ENCODE data around the gene IGF2.

The IGF2 gene

GRCh38 chr11:2096919-2097301, 42.3 kb downstream of the IGF2 start:
- Histone ChIP-seq H3K36me3 (ENCODE audit: insufficient read depth, low read length) (no peaks in the 10 kb centered on the region), H3K9ac (ENCODE audit: low read depth, low read length) (no peak overlapping the region), H3K4me1 (ENCODE audit: insufficient read depth, low read length) (peaks cover 22% of the 10 kb centered on the region; the same call in 1 of the 2 replicates), H3K9me3 (ENCODE audit: control insufficient read depth, insufficient read depth, low read length) (no peaks in the 10 kb centered on the region)

DNA sequence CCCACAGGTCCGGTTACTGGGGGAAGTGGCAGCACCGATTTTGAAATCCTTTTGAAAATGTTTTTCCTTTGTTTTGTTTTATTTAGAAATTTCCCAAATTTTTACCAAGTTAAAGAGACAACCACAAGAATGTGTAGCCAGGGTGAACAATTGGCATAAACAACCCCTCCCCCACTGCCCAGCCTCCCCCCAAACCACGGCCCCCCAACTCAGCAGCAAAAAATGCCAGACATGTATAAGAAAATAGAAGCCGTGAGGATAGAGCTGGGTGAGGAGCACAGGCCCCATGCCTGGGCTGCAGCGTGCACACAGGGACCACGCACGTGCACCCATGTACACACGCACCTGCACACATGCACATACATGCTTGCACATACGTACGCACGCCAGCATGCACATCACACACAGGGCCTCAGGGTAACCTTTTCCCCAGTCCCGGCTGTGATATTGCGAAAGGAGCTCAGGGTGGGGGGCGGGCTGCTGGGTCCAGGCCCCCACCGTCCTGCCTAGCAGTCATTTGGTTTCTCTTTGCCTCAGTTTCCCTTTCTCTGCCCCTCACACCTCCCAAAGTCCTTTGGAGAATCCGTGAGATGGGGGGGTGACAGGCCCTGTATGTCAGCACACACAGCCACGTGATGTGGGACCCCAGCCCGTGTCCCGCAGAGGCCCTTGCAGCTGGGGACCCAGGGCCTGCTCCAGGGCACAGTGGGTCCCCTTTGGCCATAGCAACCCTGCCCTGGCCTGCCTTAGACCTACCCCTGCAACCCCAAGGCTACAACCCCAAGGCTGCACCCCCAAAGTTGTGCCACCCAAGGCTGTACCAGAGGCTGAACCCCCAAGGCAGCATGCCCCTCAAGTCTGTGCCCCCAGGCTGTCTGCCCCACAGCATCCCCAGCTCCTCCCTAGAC, 42.9 kb downstream of the IGF2 start:
- no peaks in the 10 kb centered on the region for H3K9me3 ChIP-seq (ENCODE audit: control insufficient read depth, insufficient read depth, low read length)
- H3K36me3 ChIP-seq (ENCODE audit: insufficient read depth, low read length), result no peaks in the 10 kb centered on the region
- no peak overlapping the region for H3K9ac ChIP-seq (ENCODE audit: low read depth, low read length)
- peaks cover 22% of the 10 kb centered on the region; the same call in 1 of the 2 replicates for H3K4me1 ChIP-seq (ENCODE audit: insufficient read depth, low read length)

GRCh38 chr11:2095542-2095941, 43.6 kb downstream of the IGF2 start:
- Histone ChIP-seq H3K4me1 (ENCODE audit: insufficient read depth, low read length) (peaks cover 22% of the 10 kb centered on the region; the same call in 1 of the 2 replicates), H3K9ac (ENCODE audit: low read depth, low read length) (no peak overlapping the region), H3K36me3 (ENCODE audit: insufficient read depth, low read length) (no peaks in the 10 kb centered on the region), H3K9me3 (ENCODE audit: control insufficient read depth, insufficient read depth, low read length) (no peaks in the 10 kb centered on the region)

DNA sequence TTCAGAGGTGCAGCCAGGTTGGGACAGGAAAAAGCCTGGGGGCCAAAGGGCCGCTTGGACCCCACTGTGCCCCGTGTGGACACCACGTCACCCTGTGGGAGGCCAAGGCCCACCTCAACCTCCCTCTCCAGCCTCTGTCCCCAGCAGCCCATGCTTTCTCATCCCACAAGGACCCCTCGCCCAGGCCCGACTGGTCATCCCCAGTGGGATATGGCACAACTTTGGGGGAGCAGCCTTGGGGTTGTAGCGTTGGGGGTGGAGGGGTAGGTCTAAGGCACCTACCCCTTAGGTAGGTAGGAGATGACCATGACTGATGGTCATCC, 44.0 kb downstream of the IGF2 start:
- peaks cover 18% of the 10 kb centered on the region; the same call in 1 of the 2 replicates for H3K4me1 ChIP-seq (ENCODE audit: insufficient read depth, low read length)
- H3K9me3 ChIP-seq (ENCODE audit: control insufficient read depth, insufficient read depth, low read length), result no peaks in the 10 kb centered on the region
- no peaks in the 10 kb centered on the region for H3K36me3 ChIP-seq (ENCODE audit: insufficient read depth, low read length)
- no peak overlapping the region for H3K9ac ChIP-seq (ENCODE audit: low read depth, low read length)

DNA sequence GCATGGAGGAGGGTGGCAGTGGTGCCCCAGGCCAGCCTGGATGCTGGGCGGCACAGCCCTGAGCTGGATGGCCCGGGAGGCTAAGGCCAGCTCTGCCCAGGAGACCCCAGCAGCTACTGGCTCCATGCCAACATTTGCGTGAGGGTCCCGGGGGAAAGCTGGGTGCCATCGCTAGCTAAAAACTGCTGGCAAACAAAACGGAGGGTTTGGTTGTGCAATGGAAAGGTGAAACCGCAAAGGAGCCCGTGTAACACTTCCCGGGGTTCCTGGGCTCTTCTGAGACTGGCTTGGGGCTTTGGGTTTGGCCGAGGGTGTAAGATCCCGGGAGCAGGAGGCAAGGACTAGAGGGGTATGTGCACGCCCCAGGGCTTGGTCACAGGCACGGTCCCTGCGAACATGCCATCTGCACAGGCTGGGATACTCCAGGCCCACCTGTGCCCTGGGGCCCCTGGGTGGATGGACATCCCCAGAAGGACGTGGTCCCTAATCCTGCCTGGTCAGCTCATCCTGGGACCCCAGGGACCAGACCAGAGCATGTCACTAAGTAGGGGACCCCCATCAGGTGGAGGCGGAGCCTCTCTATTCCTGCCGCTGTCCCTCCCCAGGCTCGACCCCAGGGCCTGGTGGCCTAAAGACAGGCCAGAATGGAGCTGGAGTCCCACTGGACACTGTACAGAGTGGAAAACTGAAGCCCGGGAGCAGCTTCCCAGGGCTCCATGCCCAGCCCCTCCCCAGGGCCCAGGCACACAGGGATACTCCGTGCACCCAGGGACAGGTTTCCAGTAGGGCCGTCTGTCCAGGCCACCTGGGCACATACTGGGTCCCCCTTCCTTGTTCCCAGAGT, 44.6 kb downstream of the IGF2 start:
- H3K4me1 ChIP-seq (ENCODE audit: insufficient read depth, low read length), result peaks cover 15% of the 10 kb centered on the region; the same call in 1 of the 2 replicates
- no peaks in the 10 kb centered on the region for H3K9me3 ChIP-seq (ENCODE audit: control insufficient read depth, insufficient read depth, low read length)
- H3K36me3 ChIP-seq (ENCODE audit: insufficient read depth, low read length), result no peaks in the 10 kb centered on the region
- no peak overlapping the region for H3K9ac ChIP-seq (ENCODE audit: low read depth, low read length)

DNA sequence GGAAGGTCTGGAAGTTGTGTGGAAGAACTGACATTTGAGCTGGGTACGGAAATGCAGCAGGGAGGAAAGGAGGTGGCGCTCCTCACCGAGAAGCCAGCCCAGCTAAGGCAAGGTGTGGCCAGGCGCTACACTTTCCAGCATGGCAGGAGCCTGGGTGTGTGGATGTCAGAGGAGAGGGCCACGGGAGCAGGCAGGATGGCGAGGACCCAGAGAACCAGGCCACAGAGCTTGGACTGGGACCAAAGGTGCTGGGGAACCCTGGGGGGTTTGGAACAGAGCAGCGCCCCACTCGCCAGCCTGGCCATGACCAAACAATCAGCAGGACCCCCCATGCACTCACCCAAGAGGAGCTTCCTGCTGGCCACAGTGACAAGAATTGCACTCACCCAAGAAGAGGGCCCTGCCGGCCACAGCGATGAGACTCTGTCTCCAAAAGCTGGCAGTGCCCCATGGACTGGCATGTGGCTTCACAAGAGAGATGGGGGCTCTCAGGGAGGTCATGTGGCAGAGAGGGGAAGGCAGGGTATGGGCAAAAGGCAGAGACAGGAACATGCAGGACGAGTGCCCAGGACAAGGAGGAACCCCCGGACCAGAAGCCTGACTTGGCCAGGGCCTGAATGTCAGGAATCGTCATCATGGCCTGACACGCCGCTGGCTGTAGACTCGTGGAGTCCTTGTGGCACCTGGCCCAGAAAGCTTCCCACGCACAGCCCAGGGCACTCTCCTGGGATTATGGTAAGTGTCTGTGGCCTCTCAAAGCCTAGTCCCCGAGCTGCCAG, 45.4 kb downstream of the IGF2 start:
- Histone ChIP-seq H3K9me3 (ENCODE audit: control insufficient read depth, insufficient read depth, low read length) (no peaks in the 10 kb centered on the region), H3K4me1 (ENCODE audit: insufficient read depth, low read length) (peaks cover 13% of the 10 kb centered on the region; the same call in 1 of the 2 replicates), H3K9ac (ENCODE audit: low read depth, low read length) (no peak overlapping the region), H3K36me3 (ENCODE audit: insufficient read depth, low read length) (no peaks in the 10 kb centered on the region)

DNA sequence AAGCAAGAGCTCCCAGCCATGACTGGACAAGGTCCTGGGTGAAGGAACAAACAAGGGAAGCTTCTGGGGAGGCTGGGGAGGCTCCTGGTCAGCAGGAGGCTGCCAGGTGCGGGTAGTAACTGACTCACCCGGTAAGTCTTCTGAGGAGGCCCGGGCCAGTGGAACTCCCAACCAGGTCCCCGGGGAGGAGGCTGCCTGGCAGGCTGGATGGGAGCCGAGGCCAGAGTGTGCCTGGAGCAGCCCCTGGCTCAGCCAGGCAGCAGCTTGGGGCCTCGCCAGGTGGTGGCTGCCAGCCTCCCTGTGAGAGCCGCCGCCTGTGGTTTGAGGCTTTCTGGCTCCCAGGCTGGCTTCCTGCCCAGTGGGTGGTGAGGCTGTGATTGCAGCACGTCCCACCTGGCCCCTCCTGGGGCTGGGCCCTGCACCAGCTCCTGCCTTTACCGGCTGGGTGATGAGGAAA, 46.2 kb downstream of the IGF2 start:
- Histone ChIP-seq H3K36me3 (ENCODE audit: insufficient read depth, low read length) (no peaks in the 10 kb centered on the region; the same call in 1 of the 2 replicates), H3K4me1 (ENCODE audit: insufficient read depth, low read length) (peaks cover 13% of the 10 kb centered on the region; the same call in 1 of the 2 replicates), H3K9me3 (ENCODE audit: control insufficient read depth, insufficient read depth, low read length) (no peaks in the 10 kb centered on the region), H3K9ac (ENCODE audit: low read depth, low read length) (no peak overlapping the region)

DNA sequence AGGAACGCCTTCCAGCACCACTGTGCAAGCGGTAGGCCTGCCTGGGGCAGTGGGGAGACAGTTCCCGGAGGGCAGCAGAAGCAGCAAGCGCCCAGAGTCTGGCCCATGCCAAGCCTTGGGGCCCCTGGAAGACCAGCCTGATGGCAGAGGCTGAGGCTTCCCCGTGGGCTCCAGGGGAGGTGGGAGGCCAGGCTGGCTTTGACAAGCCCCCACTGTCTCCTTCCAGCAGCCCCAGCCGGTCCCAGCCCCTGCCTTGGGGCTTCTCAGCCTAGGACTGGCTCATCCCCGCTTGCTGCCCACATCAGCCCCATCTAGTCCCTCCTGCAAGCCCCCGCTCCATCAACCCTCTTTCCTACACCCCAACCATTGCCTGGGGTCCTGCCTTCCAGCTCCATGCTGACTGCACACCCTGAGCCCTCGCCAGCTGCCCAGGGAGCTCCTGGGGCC, 46.7 kb downstream of the IGF2 start:
- Histone ChIP-seq H3K9ac (ENCODE audit: low read depth, low read length) (no peak overlapping the region), H3K36me3 (ENCODE audit: insufficient read depth, low read length) (no peaks in the 10 kb centered on the region; the same call in 1 of the 2 replicates), H3K4me1 (ENCODE audit: insufficient read depth, low read length) (peaks cover 9% of the 10 kb centered on the region; the same call in 1 of the 2 replicates), H3K9me3 (ENCODE audit: control insufficient read depth, insufficient read depth, low read length) (no peaks in the 10 kb centered on the region)

DNA sequence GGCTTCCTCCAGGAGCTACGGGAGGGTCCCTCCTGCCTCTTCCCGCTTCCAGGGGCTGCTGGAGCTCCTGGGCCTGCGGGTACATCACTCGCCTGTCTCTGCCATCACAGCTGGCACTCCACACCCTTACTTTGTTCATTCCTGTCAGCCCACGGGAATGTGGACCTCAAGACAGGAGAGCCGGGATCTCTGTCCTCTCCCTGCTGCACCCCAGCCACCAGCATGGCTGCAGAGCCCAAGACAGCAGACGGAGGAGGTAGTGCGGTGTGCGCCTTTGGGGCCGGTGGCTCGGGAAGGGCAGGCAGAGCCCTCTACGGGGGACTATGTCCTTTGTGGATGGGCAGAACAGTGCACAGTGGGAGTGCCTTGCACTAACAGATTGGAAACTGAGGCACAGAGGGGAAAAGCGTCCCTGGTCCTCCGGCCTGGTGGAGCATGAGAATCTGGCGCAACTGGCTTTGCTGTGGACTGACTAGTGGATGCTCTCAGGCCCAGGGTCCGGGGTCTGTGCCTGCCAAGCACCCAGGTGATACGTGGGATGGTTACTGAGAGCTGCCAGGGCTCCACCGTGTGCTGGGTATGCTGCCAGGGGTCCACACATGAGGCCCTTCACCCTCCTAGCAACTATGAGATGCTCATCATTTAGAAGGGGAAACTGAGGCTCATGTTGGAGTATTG, 47.3 kb downstream of the IGF2 start:
- Histone ChIP-seq H3K36me3 (ENCODE audit: insufficient read depth, low read length) (no peaks in the 10 kb centered on the region; the same call in 1 of the 2 replicates), H3K4me1 (ENCODE audit: insufficient read depth, low read length) (peaks cover 4% of the 10 kb centered on the region; the same call in 1 of the 2 replicates), H3K9ac (ENCODE audit: low read depth, low read length) (no peak overlapping the region), H3K9me3 (ENCODE audit: control insufficient read depth, insufficient read depth, low read length) (no peaks in the 10 kb centered on the region)

DNA sequence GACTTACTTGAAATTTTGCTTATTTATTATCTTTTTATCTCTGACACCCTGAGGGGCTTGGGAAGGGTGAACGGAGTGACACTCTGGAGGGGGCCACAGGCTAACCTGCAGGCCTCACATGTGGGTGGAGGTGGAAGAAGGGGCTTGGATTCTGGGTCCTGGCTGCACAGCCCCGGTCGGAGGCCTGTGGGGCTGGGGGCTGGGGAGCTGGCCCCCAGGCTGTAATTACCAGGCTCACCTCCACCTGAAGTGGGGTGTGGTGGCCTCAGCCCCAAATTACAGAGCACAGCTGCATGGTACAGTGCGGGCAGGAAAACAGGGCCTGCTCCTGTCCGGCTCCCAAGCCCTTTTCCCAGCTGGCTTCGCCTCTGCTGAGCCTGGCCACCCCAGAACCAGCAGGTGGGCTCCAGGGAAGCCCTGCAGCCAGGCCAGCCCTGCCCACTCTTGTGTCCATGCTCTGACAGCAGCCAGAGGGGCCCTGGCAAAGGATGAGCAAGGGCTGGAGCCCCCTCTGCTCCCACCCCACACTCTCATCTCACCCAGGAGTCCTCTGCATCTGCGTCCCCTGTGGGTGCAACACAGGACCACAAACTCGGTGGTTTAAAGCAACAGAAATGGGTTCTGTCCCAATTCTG, 48.0 kb downstream of the IGF2 start:
- no peaks in the 10 kb centered on the region for H3K4me1 ChIP-seq (ENCODE audit: insufficient read depth, low read length)
- no peaks in the 10 kb centered on the region; the same call in 1 of the 2 replicates for H3K36me3 ChIP-seq (ENCODE audit: insufficient read depth, low read length)
- H3K9ac ChIP-seq (ENCODE audit: low read depth, low read length), result no peak overlapping the region
- H3K9me3 ChIP-seq (ENCODE audit: control insufficient read depth, insufficient read depth, low read length), result no peaks in the 10 kb centered on the region

DNA sequence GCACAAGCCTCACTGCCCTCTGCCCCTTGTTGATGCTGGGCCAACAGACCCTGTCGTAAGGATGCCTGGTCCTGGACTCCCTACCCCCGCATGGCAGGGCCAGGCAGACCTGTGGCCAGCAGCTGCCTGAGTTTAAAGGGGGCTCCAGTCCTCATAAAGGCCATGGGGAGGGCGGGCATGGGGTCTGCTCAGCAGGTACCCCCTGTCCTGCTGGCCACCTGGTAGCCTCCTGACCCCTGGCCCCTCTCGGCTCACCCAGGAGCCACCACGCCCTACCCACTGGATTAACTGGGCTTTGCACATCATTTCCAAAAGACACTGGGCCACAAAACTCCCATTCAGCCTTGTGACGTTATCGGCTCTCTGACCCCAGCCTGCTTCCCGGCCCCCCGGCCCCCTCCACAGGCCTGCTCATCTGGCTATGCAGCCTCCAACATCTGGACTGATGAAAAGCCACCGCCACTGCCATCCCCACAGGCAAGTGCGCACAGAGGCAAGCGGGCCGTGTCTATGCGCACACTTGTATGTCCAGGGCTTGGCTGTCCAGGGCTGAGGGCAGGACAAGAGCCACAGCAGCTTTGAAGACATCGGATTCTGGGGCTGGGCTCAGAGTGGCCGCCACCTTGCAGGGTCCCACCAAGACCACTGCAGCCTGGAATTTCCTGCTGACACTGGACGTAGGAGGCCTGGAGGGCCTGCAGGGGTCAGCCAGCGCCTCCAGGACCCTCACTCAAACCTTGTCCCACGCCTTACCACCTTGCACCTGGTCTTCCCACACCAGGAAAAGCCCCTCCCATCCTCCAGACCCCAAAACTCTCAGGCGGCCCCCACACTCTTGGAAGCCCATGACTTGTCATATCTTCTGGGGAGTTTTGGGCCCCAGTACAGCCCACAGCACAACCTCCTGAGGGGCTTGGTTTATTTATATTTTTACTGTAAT, 48.7 kb downstream of the IGF2 start:
- no peaks in the 10 kb centered on the region; the same call in 1 of the 2 replicates for H3K36me3 ChIP-seq (ENCODE audit: insufficient read depth, low read length)
- no peak overlapping the region for H3K9ac ChIP-seq (ENCODE audit: low read depth, low read length)
- no peaks in the 10 kb centered on the region for H3K9me3 ChIP-seq (ENCODE audit: control insufficient read depth, insufficient read depth, low read length)
- no peaks in the 10 kb centered on the region for H3K4me1 ChIP-seq (ENCODE audit: insufficient read depth, low read length)

- H3K4me1 ChIP-seq (ENCODE audit: insufficient read depth, low read length), result no peaks in the 10 kb centered on the region
- no peaks in the 10 kb centered on the region; the same call in 1 of the 2 replicates for H3K36me3 ChIP-seq (ENCODE audit: insufficient read depth, low read length)
- H3K9ac ChIP-seq (ENCODE audit: low read depth, low read length), result no peak overlapping the region
These were observed 49.5 kb downstream of the IGF2 start for GRCh38 chr11:2089536-2090165.

More at GRCh38 chr11:2089536-2090165, 49.5 kb downstream of the IGF2 start:
- H3K9me3 ChIP-seq (ENCODE audit: control insufficient read depth, insufficient read depth, low read length), result no peaks in the 10 kb centered on the region
